Central memory CD8-positive, alpha-beta T cell (primary cell): ENCODE data around the gene ATP9B.
"Not testable (repeated sequence)": the region's sequence is repeated elsewhere in the genome, so short reads cannot be mapped to it uniquely, and the experiment has no call there.

Experiments
- ATAC-seq: fragments of 150-1000 bp; cut with Tn5 transposase; replicated peaks from 2 replicates; pipeline ENCODE4 v1.10.0; 2022; ENCODE audit warnings: mild to moderate bottlenecking, moderate FRiP score, moderate number of reproducible peaks; ENCODE audit not compliant: poor library complexity, severe bottlenecking; ENCODE audit errors: extremely low read depth
- DNase-seq, 2 donors: peaks; one replicate each; pipeline ENCODE4 v3.0.0; 2021; ENCODE audit warnings: low spot score in 2 of 2
- H3K27ac Mint-ChIP-seq: one replicate; pipeline ENCODE4 v1.8.0; 2022; ENCODE audit warnings: low read depth, mild to moderate bottlenecking, moderate library complexity, mixed read lengths
- H3K27me3 Mint-ChIP-seq: one replicate; pipeline ENCODE4 v1.8.0; 2022; ENCODE audit warnings: mixed read lengths
- H3K36me3 Mint-ChIP-seq: one replicate; pipeline ENCODE4 v1.8.0; 2022; ENCODE audit warnings: mild to moderate bottlenecking, moderate library complexity, mixed read lengths; ENCODE audit not compliant: insufficient read depth
- H3K4me1 Mint-ChIP-seq: one replicate; pipeline ENCODE4 v1.8.0; 2022; ENCODE audit warnings: mixed read lengths
- H3K4me3 Mint-ChIP-seq: one replicate; pipeline ENCODE4 v1.8.0; 2022; ENCODE audit warnings: mild to moderate bottlenecking, moderate library complexity, mixed read lengths
- H3K9me3 Mint-ChIP-seq: one replicate; pipeline ENCODE4 v1.8.0; 2022; ENCODE audit warnings: mixed read lengths

ATP9B gene

DNA sequence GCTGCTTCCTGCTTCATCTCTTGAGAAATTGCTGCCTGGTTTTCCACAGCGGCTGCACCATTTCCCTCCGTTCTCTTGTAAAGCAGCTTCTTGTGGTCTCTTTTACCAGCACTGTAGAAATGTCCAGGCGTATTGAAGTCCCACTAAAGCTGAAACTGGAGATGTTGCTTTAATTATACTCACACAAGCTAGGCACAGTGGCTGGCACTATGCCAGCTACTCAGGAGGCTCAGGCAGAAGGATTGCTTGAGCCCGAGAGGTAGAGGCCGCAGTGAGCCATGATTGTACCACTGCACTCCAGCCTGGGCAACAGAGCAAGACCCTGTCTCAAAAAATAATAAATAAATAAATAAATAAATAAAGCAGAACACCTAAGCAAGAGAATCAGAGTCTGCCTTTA, 19.2 kb upstream of the ATP9B start:
- Mint-ChIP-seq H3K27ac (no peak overlapping the region), H3K36me3 (peaks cover 1% of the 10 kb centered on the region), H3K9me3 (no peaks in the 10 kb centered on the region), H3K4me1 (peaks cover 9% of the 10 kb centered on the region), H3K4me3 (no peak overlapping the region), H3K27me3 (peaks cover 45% of the 10 kb centered on the region)
- ATAC-seq: no peak
- no peak for DNase-seq

DNA sequence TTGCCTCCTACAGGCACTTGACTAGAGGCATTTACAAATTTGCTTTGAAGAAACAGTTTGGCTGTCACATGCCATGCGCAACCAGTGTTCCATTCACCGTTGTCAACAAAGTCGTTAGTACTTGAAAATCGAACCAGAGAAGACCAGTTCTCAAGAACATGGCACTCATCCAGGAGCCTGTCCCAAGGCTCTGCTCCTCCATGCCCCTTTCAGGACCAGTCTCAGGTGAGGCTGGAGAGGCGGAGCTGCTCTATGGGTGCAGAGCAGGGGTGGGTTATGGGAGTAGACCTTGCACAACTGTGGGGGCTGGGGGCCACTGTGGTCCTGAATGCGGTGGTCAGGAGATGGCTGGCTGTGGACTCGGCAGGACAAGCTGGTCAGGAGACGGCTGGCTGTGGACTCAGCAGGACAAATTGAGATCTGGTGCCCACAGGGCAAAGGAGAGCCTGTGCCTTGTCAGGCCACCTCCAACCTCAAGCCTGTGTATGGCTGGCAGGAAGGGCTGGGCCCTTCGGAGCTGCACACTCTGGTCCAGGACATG, 12.3 kb upstream of the ATP9B start:
- ATAC-seq (no peak), DNase-seq (no peak)
- Mint-ChIP-seq H3K4me1 (no peaks in the 10 kb centered on the region), H3K9me3 (no peaks in the 10 kb centered on the region), H3K4me3 (no peak overlapping the region), H3K27ac (no peak overlapping the region), H3K27me3 (peaks cover 81% of the 10 kb centered on the region), H3K36me3 (no peaks in the 10 kb centered on the region)

DNA sequence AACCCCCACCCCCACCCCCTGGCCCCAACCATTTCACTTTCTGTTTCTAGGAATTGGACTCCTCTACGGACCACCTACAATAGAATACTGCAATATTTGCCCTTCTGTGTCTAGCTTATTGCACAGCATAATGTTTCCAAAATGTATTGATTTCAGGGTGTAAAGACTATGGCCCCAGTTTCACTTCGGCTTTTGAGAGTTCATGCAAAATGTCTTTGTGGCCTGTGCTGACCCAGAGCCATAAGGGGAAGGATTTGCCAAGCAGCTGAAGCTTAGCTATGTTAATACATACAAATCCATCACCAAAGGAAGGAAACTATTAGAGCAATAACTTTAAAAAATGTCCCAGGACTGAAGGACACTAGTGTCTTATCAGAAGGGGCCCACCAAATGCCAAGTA, 11.2 kb upstream of the ATP9B start:
- peaks cover 70% of the 10 kb centered on the region for H3K27me3 Mint-ChIP-seq
- ATAC-seq (no peak), DNase-seq (no peak)
- no peak overlapping the region for H3K4me3 Mint-ChIP-seq
- no peaks in the 10 kb centered on the region for H3K36me3 Mint-ChIP-seq
- H3K27ac Mint-ChIP-seq: no peak overlapping the region
- no peaks in the 10 kb centered on the region for H3K4me1 Mint-ChIP-seq
- H3K9me3 Mint-ChIP-seq: no peaks in the 10 kb centered on the region

DNA sequence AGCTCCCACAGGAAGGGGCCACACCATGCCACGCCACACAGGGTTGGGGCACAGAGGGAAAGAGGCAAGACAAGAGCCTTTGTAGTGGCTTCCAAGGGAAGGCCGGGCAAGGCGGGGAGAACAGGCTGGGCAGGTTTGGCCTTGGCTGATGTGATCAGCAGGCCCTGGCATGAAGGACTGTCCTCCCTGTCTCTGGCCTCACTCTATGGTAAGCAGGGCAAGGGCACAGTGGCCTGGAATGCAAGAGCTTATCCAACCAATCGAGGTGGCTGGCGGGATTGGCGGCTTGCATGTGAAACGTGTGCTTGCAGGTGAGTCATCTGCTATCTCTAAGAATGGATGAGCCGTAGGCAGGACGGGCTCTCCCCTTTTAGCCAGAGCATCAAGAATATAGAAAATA, 6.4 kb upstream of the ATP9B start:
- DNase-seq (no peak), ATAC-seq (no peak)
- peaks cover 25% of the 10 kb centered on the region for H3K27me3 Mint-ChIP-seq
- H3K36me3 Mint-ChIP-seq: peaks cover 5% of the 10 kb centered on the region
- H3K27ac Mint-ChIP-seq: no peak overlapping the region
- peaks cover 24% of the 10 kb centered on the region for H3K9me3 Mint-ChIP-seq
- peaks cover 14% of the 10 kb centered on the region for H3K4me1 Mint-ChIP-seq
- no peak overlapping the region for H3K4me3 Mint-ChIP-seq

DNA sequence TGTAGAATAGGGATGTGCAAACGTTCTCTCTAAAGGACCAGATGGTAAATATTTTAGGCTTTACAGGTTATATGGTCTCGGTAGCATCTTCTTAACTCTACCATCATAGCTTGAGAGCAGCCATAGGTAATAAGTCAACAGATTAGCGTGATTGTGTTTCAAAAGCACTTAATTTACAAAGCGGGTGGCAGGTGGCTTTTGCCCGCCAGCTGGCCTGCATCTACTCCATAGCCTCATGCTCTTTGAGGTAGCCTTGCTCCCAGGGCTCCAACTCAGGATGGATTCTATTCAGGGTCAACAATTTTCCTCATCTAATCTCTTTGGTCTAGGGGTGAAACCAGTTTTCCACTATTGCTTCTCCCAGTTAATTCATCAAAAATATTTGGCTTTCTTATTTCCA, 5.0 kb upstream of the ATP9B start:
- Mint-ChIP-seq H3K4me1 (peaks cover 21% of the 10 kb centered on the region), H3K27ac (no peak overlapping the region), H3K27me3 (peaks cover 15% of the 10 kb centered on the region), H3K36me3 (peaks cover 15% of the 10 kb centered on the region), H3K9me3 (peaks cover 25% of the 10 kb centered on the region), H3K4me3 (no peak overlapping the region)
- ATAC-seq: no peak
- DNase-seq: no peak

DNA sequence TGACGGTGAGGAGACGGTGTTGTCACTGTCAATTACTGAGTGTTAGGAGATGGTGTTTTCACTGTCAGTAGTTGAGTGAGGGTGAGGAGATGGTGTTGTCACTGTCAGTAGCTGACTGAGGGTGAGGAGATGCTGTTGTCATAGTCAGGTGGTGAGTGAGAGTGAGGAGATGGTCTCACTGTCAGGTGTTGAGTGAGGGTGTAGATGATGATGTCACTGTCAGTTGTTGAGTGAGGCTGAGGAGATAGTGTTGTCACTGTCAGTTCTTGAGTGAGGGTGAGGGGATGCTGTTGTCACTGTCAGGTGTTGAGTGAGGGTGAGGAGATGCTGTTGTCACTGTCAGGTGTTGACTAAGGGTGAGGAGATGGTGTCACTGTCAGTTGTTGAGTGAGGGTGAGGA, 3.4 kb upstream of the ATP9B start:
- peak overlapping the region; percentile 61 for H3K27ac Mint-ChIP-seq
- peaks cover 25% of the 10 kb centered on the region for H3K9me3 Mint-ChIP-seq
- no peak overlapping the region for H3K4me3 Mint-ChIP-seq
- no peaks in the 10 kb centered on the region for H3K27me3 Mint-ChIP-seq
- DNase-seq: no peak
- ATAC-seq: no peak
- peaks cover 26% of the 10 kb centered on the region for H3K4me1 Mint-ChIP-seq
- peaks cover 18% of the 10 kb centered on the region for H3K36me3 Mint-ChIP-seq

DNA sequence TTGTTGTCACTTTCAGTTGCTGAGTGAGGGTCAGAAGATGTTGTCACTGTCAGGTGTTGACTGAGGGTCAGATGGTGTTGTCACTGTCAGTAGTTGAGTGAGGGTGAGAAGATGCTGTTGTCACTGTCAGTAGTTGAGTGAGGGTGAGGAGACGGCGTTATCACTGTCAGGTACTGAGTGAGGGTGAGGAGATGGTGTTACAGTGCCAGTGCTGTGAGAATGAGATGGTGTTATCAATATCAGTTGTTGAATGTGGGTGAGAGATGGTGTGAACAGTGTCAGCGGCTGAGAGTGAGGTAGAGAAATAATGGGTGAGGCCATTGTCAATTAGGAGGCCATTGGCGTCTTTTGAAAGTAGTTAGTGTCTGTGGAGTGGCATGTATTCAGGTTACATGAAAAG, 1.6 kb upstream of the ATP9B start:
- H3K4me3 Mint-ChIP-seq: peak overlapping the region; percentile 75
- peaks cover 25% of the 10 kb centered on the region for H3K9me3 Mint-ChIP-seq
- peaks cover 36% of the 10 kb centered on the region for H3K4me1 Mint-ChIP-seq
- DNase-seq (no peak), ATAC-seq (no peak)
- H3K27me3 Mint-ChIP-seq: no peaks in the 10 kb centered on the region
- peak overlapping the region; percentile 61 for H3K27ac Mint-ChIP-seq
- peaks cover 18% of the 10 kb centered on the region for H3K36me3 Mint-ChIP-seq

DNA sequence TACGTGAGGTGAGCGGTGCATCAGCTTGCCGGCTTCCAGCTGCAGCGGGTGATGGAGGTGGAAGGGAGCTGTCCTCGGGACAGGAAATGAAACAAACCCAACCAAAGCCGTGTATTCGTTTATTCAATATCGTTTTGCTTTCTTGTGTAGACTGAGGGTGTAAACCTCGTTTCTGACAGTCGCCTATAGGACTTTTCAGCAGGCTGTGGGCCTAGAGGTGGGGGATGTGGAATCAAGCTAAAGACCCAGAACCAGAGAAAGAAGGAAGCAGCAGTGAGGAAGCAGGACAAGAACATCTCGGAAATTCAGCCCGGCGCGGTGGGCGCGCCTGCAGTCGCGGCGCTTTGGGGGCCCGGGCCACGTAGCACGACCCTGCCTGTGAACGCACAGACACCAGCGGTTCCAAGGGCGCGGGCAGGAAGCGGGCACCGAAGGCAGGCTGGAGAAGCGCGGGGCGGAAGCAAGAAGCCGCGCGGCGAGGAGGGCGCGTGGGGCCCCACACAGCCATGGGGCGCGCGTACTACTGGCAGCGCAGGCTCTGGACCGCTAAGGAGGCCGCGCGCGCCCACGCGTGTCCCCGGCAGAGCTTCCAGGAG, 755 bp upstream of the ATP9B start:
- ATAC-seq: peak; percentile 58
- Mint-ChIP-seq H3K36me3 (peaks cover 18% of the 10 kb centered on the region), H3K4me3 (peak overlapping the region; percentile 75), H3K4me1 (peaks cover 39% of the 10 kb centered on the region), H3K9me3 (peaks cover 25% of the 10 kb centered on the region), H3K27me3 (no peaks in the 10 kb centered on the region), H3K27ac (peak overlapping the region; percentile 61)
- no peak for DNase-seq

DNA sequence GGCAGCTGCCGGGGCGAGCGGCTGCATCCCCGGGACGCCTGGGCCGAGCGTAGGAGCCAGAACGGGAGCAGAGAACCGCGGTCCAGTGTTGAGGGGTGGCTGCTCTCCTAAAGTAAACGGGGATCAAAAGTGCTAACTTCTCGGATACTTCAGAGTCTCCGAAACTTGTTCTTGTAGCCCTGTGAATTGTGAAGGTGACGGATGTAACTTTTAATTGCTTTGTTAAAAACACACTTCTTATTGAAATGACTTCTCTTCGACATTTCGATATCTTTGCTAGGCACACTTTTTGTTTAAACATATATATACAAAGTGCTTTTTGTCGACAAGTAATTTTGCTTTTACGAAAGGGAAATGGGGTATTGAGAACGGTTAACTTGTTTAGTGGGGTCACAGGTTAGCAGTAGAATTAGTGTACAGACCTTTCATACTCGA, 540 bp downstream of the ATP9B start:
- H3K4me3 Mint-ChIP-seq: peak overlapping the region; percentile 75
- peak overlapping the region; percentile 58 for H3K27ac Mint-ChIP-seq
- DNase-seq (no peak), ATAC-seq (peak; percentile 5)
- H3K4me1 Mint-ChIP-seq: peaks cover 52% of the 10 kb centered on the region
- H3K9me3 Mint-ChIP-seq: peaks cover 25% of the 10 kb centered on the region
- no peaks in the 10 kb centered on the region for H3K27me3 Mint-ChIP-seq
- peaks cover 18% of the 10 kb centered on the region for H3K36me3 Mint-ChIP-seq

DNA sequence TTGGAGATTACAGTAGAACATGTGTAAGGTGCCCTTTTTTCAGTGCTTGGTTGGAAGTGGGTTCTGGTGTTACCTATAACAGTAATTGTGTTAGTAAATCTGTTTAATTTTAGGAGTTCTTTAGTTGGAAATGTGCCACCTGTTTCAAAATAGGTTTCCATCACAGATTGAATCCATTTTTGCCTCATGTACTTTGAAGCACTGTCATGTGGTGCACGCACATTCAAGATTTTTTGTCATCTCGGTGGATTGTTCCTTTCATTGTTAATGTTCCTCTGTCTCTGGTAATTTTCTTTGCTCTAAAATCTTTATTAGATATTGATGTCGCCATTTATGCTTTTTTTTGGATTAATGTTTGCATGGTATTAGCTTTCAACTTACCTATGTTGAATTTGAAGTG, 1.3 kb downstream of the ATP9B start:
- no peaks in the 10 kb centered on the region for H3K27me3 Mint-ChIP-seq
- DNase-seq (no peak), ATAC-seq (no peak)
- H3K27ac Mint-ChIP-seq: peak overlapping the region; percentile 58
- H3K4me3 Mint-ChIP-seq: peak overlapping the region; percentile 75
- peaks cover 19% of the 10 kb centered on the region for H3K36me3 Mint-ChIP-seq
- H3K4me1 Mint-ChIP-seq: peaks cover 60% of the 10 kb centered on the region
- H3K9me3 Mint-ChIP-seq: peaks cover 24% of the 10 kb centered on the region

DNA sequence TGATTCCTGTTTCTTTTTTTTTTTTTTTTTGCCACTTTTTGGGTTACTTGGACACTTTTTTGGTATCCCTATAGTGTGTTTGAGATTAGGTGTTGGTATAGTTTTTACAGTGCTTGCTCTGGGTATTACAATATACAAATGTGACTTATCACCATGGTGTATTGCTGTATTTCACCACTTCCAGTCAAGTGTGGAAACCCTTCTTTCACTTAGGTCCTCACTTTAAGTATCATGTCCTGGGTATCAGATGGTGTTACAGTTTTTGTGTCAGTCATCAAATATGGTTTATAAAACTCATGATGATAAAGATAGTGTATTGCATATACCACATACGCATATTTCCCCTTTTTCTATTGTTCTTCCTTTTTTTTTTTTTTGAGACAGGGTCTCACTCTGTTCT, 1.8 kb downstream of the ATP9B start:
- H3K27me3 Mint-ChIP-seq: no peaks in the 10 kb centered on the region

DNA sequence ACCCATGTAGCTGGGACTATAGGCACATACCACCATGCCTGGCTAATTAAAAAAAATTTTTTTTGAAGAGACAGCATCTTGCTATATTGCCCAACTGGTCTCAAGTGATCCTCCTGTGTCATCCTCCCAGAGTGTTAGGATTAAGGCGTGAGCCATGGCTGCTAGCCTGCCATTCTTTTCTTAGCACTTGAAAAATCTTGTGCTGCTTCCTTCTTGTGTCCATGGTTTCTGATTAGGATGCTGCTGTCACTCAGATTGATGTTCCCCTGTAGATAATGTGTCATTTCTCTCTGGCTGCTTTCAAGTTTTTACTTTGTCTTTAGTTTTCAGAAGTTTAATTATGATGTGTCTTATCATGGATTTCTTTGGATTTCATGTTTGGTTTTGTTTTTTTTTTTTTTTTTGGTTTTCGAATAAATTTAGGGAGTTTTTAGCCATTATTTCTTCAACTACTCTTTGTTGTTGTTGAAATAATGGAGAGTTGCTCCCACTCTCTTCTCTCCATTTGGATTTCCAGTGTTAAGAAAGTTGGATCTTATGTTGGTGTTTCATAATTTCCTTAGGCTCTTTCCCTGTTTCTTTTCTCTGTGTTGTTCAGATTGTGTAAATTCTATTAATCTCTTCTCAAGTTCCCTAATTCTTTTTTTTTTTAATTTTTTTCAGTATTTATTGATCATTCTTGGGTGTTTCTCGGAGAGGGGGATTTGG, 2.5 kb downstream of the ATP9B start:
- no peak for ATAC-seq
- Mint-ChIP-seq H3K27ac (no peak overlapping the region), H3K27me3 (no peaks in the 10 kb centered on the region), H3K9me3 (peaks cover 12% of the 10 kb centered on the region), H3K4me3 (no peak overlapping the region), H3K36me3 (peaks cover 19% of the 10 kb centered on the region), H3K4me1 (peaks cover 69% of the 10 kb centered on the region)
- no peak for DNase-seq

More for the DNA sequence above, 1.8 kb downstream of the ATP9B start:
- Mint-ChIP-seq H3K9me3 (peaks cover 19% of the 10 kb centered on the region), H3K4me1 (peaks cover 65% of the 10 kb centered on the region), H3K4me3 (peak overlapping the region; percentile 75), H3K27ac (peak overlapping the region; percentile 39), H3K36me3 (peaks cover 19% of the 10 kb centered on the region)
- ATAC-seq (no peak), DNase-seq (no peak)

DNA sequence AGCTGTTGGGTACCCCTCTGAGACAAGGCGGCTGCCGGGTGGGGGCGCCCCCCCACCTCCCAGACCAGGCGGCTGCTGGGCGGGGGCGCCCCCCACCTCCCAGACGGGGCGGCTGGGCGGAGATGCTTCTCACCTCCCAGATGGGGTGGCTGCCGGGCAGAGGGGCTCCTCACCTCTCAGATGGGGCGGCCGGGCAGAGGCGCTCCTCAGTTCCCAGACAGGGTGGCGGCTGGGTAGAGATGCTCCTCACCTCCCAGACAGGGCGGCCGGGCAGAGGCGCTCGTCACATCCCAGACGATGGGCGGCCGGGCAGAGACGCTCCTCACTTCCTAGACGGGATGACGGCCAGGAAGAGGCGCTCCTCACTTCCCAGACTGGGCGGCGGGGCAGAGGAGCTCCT, 3.5 kb downstream of the ATP9B start:
- peak overlapping the region; percentile 16 for H3K4me3 Mint-ChIP-seq
- peak overlapping the region; percentile 53 for H3K27ac Mint-ChIP-seq
- H3K9me3 Mint-ChIP-seq, DNase-seq, H3K27me3 Mint-ChIP-seq, ATAC-seq: not testable (repeated sequence)
- H3K4me1 Mint-ChIP-seq: peaks cover 67% of the 10 kb centered on the region
- peaks cover 15% of the 10 kb centered on the region for H3K36me3 Mint-ChIP-seq
